Ovary (tissue), 9 donors: ENCODE data around the gene GALNTL6. TPM values are rescaled to one million over a fixed set of nuclear protein-coding genes. Genes with fewer than 3 reads are reported as not detected.

ENCODE experiments used
- DNase-seq, 5 donors: peaks; one replicate each; pipeline ENCODE4 v3.0.0-alpha.2; 2019 to 2020
- H3K27ac ChIP-seq, 2 donors: fragments of 200-600 bp; one replicate each; pipeline versions ENCODE4 v1.5.1 to v1.8.0; 2019 to 2022
- H3K27me3 ChIP-seq: fragments of 200-600 bp; one replicate; pipeline ENCODE4 v1.8.0; 2022
- H3K36me3 ChIP-seq: fragments of 200-600 bp; sonication (generic); one replicate; pipeline ENCODE4 v1.5.1; 2019
- H3K4me1 ChIP-seq: one replicate; pipeline ENCODE4 v1.8.1; 2013; ENCODE audit warnings: mild to moderate bottlenecking, moderate library complexity; ENCODE audit not compliant: insufficient read depth
- H3K4me3 ChIP-seq: fragments of 200-600 bp; sonication (generic); one replicate; pipeline ENCODE4 v1.5.1; 2017
- H3K9me3 ChIP-seq, 2 donors: fragments of 200-600 bp in 1 of 2; sonication (generic) in 1 of 2; one replicate each; pipeline versions ENCODE4 v1.5.1 to v1.8.1; 2013 to 2019; ENCODE audit warnings: mild to moderate bottlenecking in 1 of 2, moderate library complexity in 1 of 2
- EP300 ChIP-seq: sonication (generic); formaldehyde crosslinking; IDR thresholded peaks from one replicate; pipeline ENCODE4 v1.6.1; 2017; ENCODE audit warnings: antibody characterized with exemption
- POLR2A ChIP-seq: fragments of 450-650 bp; IDR thresholded peaks from one replicate; pipeline ENCODE4 v1.6.1; 2017; ENCODE audit warnings: antibody characterized with exemption, mild to moderate bottlenecking, moderate library complexity
- WGBS, 3 donors: extraction: QIAGEN DNeasy Blood & Tissue Kit in 1 of 3; methylation state at CpG; one replicate each; pipeline versions ENCODE4 v1.1.5 to v1.1.7; 2013 to 2017; 5-methylcytosine and 5-hydroxymethylcytosine counted together
- intact Hi-C, 4 donors: fragments of 100-400 bp; cut with DNase I; formaldehyde crosslinking; loops; one replicate each; pipeline versions ENCODE4 v1.11.0 to v1.15.1; 2022 to 2023
- polyA plus RNA-seq, 2 donors: library from polyadenylated mRNA; stranded (reverse); fragments of 200-250 nt in 1 of 2; fragments of 350-450 nt in 1 of 2; fragmentation: Illumina TruSeq in 1 of 2; extraction: RNeasy Lipid Tissue Mini Kit (QIAGEN cat#74804) in 1 of 2; gene quantifications; one replicate each; pipeline ENCODE4 v1.2.3, GENCODE V29; 2013 to 2014
- total RNA-seq, 7 donors: library from RNA; depleted of rRNA in 2 of 7; stranded (reverse); fragments of >200 nt in 2 of 7; fragmentation: NEBNext Ultra II Directional in 3 of 7; extraction: Animal tissue kit (Norgen Biotek cat#: 25700) in 3 of 7; gene quantifications; one replicate each; pipeline versions ENCODE4 v1.1.0 to v1.2.4, GENCODE V29; 2016 to 2023
- TF ChIP-seq, protein P1 (sequence below), 3 donors: fragments of 450-650 bp in 2 of 3; fragments of 200-600 bp in 1 of 3; IDR thresholded peaks; one replicate each; pipeline versions ENCODE4 v1.5.1 to v1.8.0; 2016 to 2022; ENCODE audit warnings: antibody characterized with exemption in 3 of 3, mild to moderate bottlenecking in 1 of 3
- donor health status: DM: no; HTN: no; CAD: no; lungs with moderate emphysema.
- donor health status: DM: no; HTN: no; CAD: no.
- donor health status: Bipolar disorder and iron deficiency.
- donor health status: DM: yes; HTN: yes; CAD: no.
- donor health status: DM: no; HTN: no; CAD: no.
- donor health status: DM: yes; HTN: yes; CAD: no.

The GALNTL6 gene
- total and polyA plus RNA-seq, 9 donors: 0.11 to 1.8 TPM; not detected in 7

DNA sequence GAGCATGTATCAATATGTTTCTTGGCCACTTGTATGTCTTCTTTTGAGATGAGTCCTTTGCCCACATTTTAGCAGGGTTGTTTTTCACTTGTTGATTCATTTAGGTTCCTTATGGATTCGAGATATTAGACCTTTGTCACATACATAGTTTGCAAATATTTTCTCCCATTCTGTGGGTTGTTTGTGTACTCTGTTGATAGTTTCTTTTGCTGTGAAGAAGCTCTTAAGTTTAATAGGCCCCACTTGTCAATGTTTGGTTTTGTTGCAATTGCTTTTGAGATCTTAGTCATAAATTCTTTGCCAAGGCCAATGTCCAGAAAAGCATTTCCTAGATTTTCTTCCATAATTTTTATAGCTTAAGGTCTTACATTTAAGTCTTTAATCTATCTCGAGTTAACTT lies 1074.8 kb downstream of the GALNTL6 start:
- intact Hi-C loops: no loop called here
- Histone ChIP-seq H3K27ac (no peak overlapping the region), H3K4me1 (no peaks in the 10 kb centered on the region), H3K27me3 (no peaks in the 10 kb centered on the region), H3K4me3 (no peak overlapping the region), H3K9me3 (no peaks in the 10 kb centered on the region), H3K36me3 (no peaks in the 10 kb centered on the region)
- no peak for TF ChIP-seq POLR2A
- TF ChIP-seq EP300: no peak
- TF ChIP-seq, protein P1, sequence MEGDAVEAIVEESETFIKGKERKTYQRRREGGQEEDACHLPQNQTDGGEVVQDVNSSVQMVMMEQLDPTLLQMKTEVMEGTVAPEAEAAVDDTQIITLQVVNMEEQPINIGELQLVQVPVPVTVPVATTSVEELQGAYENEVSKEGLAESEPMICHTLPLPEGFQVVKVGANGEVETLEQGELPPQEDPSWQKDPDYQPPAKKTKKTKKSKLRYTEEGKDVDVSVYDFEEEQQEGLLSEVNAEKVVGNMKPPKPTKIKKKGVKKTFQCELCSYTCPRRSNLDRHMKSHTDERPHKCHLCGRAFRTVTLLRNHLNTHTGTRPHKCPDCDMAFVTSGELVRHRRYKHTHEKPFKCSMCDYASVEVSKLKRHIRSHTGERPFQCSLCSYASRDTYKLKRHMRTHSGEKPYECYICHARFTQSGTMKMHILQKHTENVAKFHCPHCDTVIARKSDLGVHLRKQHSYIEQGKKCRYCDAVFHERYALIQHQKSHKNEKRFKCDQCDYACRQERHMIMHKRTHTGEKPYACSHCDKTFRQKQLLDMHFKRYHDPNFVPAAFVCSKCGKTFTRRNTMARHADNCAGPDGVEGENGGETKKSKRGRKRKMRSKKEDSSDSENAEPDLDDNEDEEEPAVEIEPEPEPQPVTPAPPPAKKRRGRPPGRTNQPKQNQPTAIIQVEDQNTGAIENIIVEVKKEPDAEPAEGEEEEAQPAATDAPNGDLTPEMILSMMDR (IDR thresholded peaks at IDR 0.05): no peak
- 62 to 75% (median 70%) methylated on average over 2 of the region's 2 CpGs for WGBS, 3 donors
- no peak for DNase-seq

DNA sequence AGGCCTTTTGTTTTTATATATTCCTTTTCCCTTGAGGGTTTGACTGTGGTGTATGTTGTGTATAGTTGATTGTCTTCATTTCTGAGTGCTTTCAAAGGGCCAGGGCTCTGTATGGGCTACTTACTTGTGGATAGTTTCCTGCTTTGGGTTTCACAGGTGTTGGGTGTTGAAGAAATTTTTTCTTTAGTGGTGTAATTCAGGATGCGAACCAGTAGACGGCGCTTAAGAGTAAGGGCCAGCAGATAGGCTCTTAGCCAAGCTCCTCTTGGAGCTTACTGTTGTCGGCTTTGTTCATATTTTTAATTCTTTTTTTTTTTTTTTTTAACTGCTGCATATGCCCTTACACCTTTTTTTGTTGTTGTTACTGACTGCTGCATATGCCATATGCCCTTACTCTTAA lies 1079.1 kb downstream of the GALNTL6 start:
- H3K36me3 ChIP-seq: no peaks in the 10 kb centered on the region
- no peaks in the 10 kb centered on the region for H3K4me1 ChIP-seq
- H3K9me3 ChIP-seq: no peaks in the 10 kb centered on the region
- intact Hi-C loops: no loop called here
- no peak overlapping the region for H3K4me3 ChIP-seq
- 14 to 29% (median 19%) methylated on average over 4 of the region's 4 CpGs for WGBS, 3 donors
- H3K27ac ChIP-seq: no peak overlapping the region
- no peaks in the 10 kb centered on the region for H3K27me3 ChIP-seq
- TF ChIP-seq, protein P1 (IDR thresholded peaks at IDR 0.05): no peak
- no peak for TF ChIP-seq POLR2A
- TF ChIP-seq EP300: no peak
- no peak for DNase-seq

DNA sequence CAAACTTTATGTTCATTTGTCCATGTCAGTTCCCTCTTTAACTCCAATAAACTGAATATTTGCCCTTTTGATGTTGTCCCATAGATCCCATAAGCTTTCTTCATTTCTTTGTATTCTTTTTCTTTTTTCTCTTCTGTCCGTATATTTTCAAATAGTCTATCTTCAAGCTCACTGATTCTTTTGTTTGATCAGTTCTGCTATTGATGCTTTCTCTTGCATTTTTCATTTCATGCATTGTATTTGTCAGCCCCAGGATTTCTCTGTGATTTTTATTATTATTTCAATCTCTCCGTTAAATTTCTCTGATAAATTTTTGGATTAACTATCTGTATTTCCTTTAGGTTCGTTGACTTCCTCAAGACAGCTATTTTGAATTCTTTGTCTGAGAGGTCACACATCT lies 1082.5 kb downstream of the GALNTL6 start:
- DNase-seq: no peak
- no peak for TF ChIP-seq EP300
- TF ChIP-seq, protein P1 (IDR thresholded peaks at IDR 0.05): no peak
- TF ChIP-seq POLR2A: no peak
- WGBS, 3 donors: 87 to 93% (median 91%) methylated on average over 3 of the region's 3 CpGs
- H3K27ac ChIP-seq: no peak overlapping the region
- intact Hi-C loops: no loop called here
- H3K9me3 ChIP-seq: no peaks in the 10 kb centered on the region
- H3K4me3 ChIP-seq: no peak overlapping the region
- H3K4me1 ChIP-seq: no peaks in the 10 kb centered on the region
- no peaks in the 10 kb centered on the region for H3K27me3 ChIP-seq
- no peaks in the 10 kb centered on the region for H3K36me3 ChIP-seq

DNA sequence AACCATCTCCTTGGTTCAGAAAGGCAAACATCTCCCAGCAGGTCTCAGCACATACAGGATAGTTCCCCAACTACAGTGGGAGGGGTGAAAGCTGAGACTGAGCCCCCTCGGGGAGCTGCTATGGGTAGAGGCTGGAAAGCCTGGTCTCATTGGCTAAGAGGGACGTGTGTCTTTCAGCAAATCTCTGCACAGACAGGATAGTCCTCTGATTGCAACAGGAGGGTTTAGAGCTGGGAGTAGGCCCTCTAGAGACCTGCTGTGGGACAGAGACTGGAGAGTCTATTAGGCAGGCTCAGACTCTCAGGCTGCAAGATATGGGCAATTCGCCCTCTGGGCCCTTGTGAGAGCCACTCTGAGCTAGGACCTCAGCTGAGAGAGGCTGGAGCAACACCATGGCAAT lies 1083.8 kb downstream of the GALNTL6 start:
- no peaks in the 10 kb centered on the region for H3K27me3 ChIP-seq
- no peak for TF ChIP-seq POLR2A
- TF ChIP-seq EP300: no peak
- H3K36me3 ChIP-seq: no peaks in the 10 kb centered on the region
- no peaks in the 10 kb centered on the region for H3K9me3 ChIP-seq
- intact Hi-C loops: no loop called here
- no peak overlapping the region for H3K4me3 ChIP-seq
- 59 to 84% (median 72%) methylated on average over 3 of the region's 3 CpGs for WGBS, 3 donors
- no peak for DNase-seq
- H3K27ac ChIP-seq: no peak overlapping the region
- no peaks in the 10 kb centered on the region for H3K4me1 ChIP-seq

DNA sequence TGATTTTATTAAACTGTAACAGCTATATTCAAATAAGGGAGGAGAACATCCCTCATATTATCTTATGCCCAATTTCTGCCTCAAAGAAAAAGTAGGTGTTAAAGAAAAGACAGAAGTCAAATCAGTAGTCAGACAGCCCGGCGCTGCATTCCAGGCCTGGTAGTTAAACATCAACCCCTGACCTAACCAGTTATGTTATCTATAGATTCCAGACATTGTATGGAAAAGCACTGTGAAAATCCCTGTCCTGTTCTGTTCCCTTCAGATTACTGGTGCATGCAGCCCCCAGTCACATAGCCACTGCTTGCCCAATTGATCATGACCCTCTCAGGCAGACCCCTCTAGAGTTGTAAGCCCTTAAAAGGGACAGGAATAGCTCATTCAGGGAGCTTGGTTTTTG lies 1085.5 kb downstream of the GALNTL6 start:
- Histone ChIP-seq H3K36me3 (no peaks in the 10 kb centered on the region), H3K27me3 (no peaks in the 10 kb centered on the region), H3K27ac (no peak overlapping the region), H3K4me1 (no peaks in the 10 kb centered on the region), H3K9me3 (no peaks in the 10 kb centered on the region), H3K4me3 (no peak overlapping the region)
- intact Hi-C loops: no loop called here
- no peak for DNase-seq
- WGBS, 3 donors: 71 to 76% (median 75%) methylated on average over 2 of the region's 2 CpGs
- TF ChIP-seq POLR2A (no peak), EP300 (no peak)
- TF ChIP-seq, protein P1 (IDR thresholded peaks at IDR 0.05): no peak
